ENCODE measurements around the gene TBC1D14. TPM values are rescaled to one million over a fixed set of nuclear protein-coding genes. Genes with fewer than 3 reads are reported as not detected.
"Not testable (repeated sequence)": the region's sequence is repeated elsewhere in the genome, so short reads cannot be mapped to it uniquely, and the experiment has no call there.

The TBC1D14 gene
- total RNA-seq, 3 donors from 2014 or later (not counting 1 experiment from before 2014, with no cell fraction given): 36.0 to 54.7 (median 53.2) TPM

DNA sequence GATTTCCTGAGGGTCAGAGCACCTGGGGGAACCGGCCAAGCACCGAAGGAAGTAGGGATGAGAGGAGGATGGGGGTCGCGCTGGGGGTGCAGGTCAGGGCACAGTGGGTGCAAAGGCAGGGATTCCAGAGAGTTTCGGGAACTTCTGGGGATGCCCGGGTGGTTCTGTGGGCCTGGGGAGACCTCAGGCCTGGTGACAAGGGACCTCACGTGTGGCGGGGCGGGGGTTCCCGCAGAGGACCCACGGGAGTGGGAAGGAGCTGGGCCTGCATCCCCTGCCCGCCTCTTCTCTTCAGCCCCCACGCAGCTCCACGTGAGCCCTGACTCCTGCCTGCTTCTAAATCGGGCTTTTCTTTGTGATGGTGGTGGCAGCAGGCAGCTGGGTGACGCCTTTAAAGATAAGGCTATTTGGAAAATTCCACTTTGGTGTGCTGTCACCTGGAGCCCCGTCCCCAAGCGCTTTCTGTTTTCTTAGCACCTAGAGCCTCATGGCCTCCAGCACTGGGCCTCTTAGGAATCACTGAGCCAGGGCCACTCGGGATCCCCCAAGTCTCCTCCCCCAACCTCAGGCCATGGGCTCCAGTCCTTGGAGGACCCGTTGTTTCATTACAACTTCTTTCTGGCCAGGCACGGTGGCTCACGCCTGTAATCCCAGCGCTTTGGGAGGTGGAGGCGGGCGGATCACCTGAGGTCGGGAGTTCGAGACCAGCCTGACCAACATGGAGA lies 7.1 kb upstream of the TBC1D14 start:
- H3K4me1 ChIP-seq (ENCODE audit: control insufficient read depth, insufficient read depth, low read length): peaks cover 37% of the 10 kb centered on the region
- no peaks in the 10 kb centered on the region for H3K9me3 Mint-ChIP-seq
- no peaks in the 10 kb centered on the region for H3K36me3 ChIP-seq (ENCODE audit: control insufficient read depth, insufficient read depth, low read length)
- no peaks in the 10 kb centered on the region for H3K27me3 Mint-ChIP-seq (ENCODE audit: low read depth in 2 of 2)
- no peak overlapping the region for H3K4me3 Mint-ChIP-seq
- no peak for TF ChIP-seq CTCF (IDR thresholded peaks at IDR 0.05)
- intact Hi-C loops (cut with micrococcal nuclease): no loop called here
- no peak overlapping the region for H3K27ac Mint-ChIP-seq
- ATAC-seq (no peak), DNase-seq (no peak)
- H3K4me1 Mint-ChIP-seq: peaks cover 22 to 36% of the 10 kb centered on the region in 2 donors
- no peaks in the 10 kb centered on the region for H3K27me3 ChIP-seq (ENCODE audit: control insufficient read depth, insufficient read depth, low read length)
- no peak overlapping the region for H3K4me3 ChIP-seq (ENCODE audit: low read length)
- H3K9me3 ChIP-seq (ENCODE audit: control insufficient read depth, insufficient read depth, low read length): no peaks in the 10 kb centered on the region
- WGBS (ENCODE audit: insufficient coverage): 89% methylated on average over 25 of the region's 27 CpGs
- no peak overlapping the region for H3K27ac ChIP-seq (ENCODE audit: low read length)
- H3K36me3 Mint-ChIP-seq: no peaks in the 10 kb centered on the region

GRCh38 chr4:6905516-6906445 lies 3.8 kb upstream of the TBC1D14 start:
- no peak for TF ChIP-seq CTCF (IDR thresholded peaks at IDR 0.05)
- ATAC-seq (no peak), DNase-seq (no peak)
- no peak overlapping the region for H3K4me3 ChIP-seq (ENCODE audit: low read length)
- no peak overlapping the region for H3K27ac Mint-ChIP-seq
- H3K36me3 ChIP-seq (ENCODE audit: control insufficient read depth, insufficient read depth, low read length): no peaks in the 10 kb centered on the region
- H3K9me3 ChIP-seq (ENCODE audit: control insufficient read depth, insufficient read depth, low read length): no peaks in the 10 kb centered on the region
- intact Hi-C loops (cut with micrococcal nuclease): loop anchor here (5.0 kb wide), 1 partner anchor 37 kb away; no protein-coding TSS in a partner anchor
- H3K27me3 Mint-ChIP-seq (ENCODE audit: low read depth in 2 of 2): no peaks in the 10 kb centered on the region
- H3K4me1 ChIP-seq (ENCODE audit: control insufficient read depth, insufficient read depth, low read length): peaks cover 26% of the 10 kb centered on the region
- H3K4me1 Mint-ChIP-seq: peaks cover 15 to 36% of the 10 kb centered on the region in 2 donors
- H3K27me3 ChIP-seq (ENCODE audit: control insufficient read depth, insufficient read depth, low read length): no peaks in the 10 kb centered on the region
- WGBS (ENCODE audit: insufficient coverage): 97% methylated on average over 13 of the region's 13 CpGs
- H3K36me3 Mint-ChIP-seq: no peaks in the 10 kb centered on the region
- no peak overlapping the region for H3K27ac ChIP-seq (ENCODE audit: low read length)
- H3K4me3 Mint-ChIP-seq: no peak overlapping the region
- no peaks in the 10 kb centered on the region for H3K9me3 Mint-ChIP-seq

DNA sequence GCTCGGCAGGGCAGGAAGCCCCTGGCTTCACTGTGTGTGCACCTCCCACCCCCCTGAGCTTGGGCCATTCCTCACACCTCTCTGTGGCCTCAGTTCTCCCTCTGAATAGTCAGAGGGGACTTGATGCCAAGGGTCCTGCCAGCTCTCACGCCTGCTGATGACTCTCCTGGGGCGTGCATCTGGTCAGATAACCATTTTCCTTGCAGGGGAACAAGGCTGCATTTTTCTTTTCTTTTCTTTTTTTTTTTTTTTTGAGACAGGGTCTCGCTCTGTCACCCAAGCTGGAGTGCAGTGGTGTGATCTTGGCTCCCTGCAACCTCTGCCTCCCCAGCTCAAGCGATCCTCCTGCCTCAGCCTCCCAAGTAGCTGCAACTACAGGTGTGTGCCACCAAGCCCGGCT lies 3.1 kb upstream of the TBC1D14 start:
- not testable (repeated sequence) for H3K4me3 ChIP-seq (ENCODE audit: low read length); H3K27me3 Mint-ChIP-seq (ENCODE audit: low read depth in 2 of 2); H3K4me3 Mint-ChIP-seq; ATAC-seq; H3K36me3 Mint-ChIP-seq; H3K36me3 ChIP-seq (ENCODE audit: control insufficient read depth, insufficient read depth, low read length); H3K27me3 ChIP-seq (ENCODE audit: control insufficient read depth, insufficient read depth, low read length); H3K9me3 ChIP-seq (ENCODE audit: control insufficient read depth, insufficient read depth, low read length); H3K9me3 Mint-ChIP-seq; DNase-seq; H3K27ac Mint-ChIP-seq; H3K27ac ChIP-seq (ENCODE audit: low read length)
- peaks cover 28% of the 10 kb centered on the region for H3K4me1 ChIP-seq (ENCODE audit: control insufficient read depth, insufficient read depth, low read length)
- peaks cover 22 to 36% of the 10 kb centered on the region in 2 donors for H3K4me1 Mint-ChIP-seq
- intact Hi-C loops (cut with micrococcal nuclease): loop anchor here (5.0 kb wide), 1 partner anchor 36 kb away; no protein-coding TSS in a partner anchor
- WGBS (ENCODE audit: insufficient coverage): 93% methylated on average over 6 of the region's 6 CpGs

DNA sequence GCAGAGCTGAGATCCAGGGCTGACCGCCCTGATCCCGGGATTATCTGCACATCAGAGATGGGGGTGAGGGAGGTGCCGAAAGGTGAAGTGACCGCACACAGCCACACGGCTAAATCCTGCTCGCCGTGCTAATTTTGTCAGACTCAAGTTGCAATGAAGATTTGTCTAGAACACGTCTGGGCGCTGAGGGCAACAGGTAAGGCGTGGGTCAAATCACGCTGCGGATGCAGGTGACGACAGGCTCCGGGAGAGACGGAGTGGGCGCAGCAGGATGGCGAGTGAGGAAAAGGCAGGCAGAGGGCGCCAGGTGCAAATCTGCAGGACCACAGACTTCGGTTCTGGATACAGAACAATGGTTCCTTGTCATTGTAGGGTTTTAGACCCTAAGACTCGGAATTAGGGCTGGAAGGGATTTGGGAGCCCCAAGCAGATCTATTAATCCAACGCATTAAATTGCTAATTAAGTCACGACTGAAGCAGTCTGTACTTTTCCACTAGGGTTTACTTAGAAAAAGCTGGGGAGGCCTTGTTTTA lies 1.9 kb upstream of the TBC1D14 start:
- Mint-ChIP-seq H3K27ac (peak overlapping the region in 1 of 2 donors; percentile 52), H3K27me3 (ENCODE audit: low read depth in 2 of 2) (no peaks in the 10 kb centered on the region), H3K9me3 (no peaks in the 10 kb centered on the region), H3K36me3 (no peaks in the 10 kb centered on the region), H3K4me3 (peak overlapping the region; percentile 94), H3K4me1 (peaks cover 29 to 38% of the 10 kb centered on the region in 2 donors)
- 34% methylated on average over 21 of the region's 22 CpGs for WGBS (ENCODE audit: insufficient coverage)
- intact Hi-C loops (cut with micrococcal nuclease): loop anchor here (5.0 kb wide), 1 partner anchor 35 kb away; no protein-coding TSS in a partner anchor
- no peak for TF ChIP-seq CTCF (IDR thresholded peaks at IDR 0.05)
- Histone ChIP-seq H3K9me3 (ENCODE audit: control insufficient read depth, insufficient read depth, low read length) (no peaks in the 10 kb centered on the region), H3K27me3 (ENCODE audit: control insufficient read depth, insufficient read depth, low read length) (no peaks in the 10 kb centered on the region), H3K4me3 (ENCODE audit: low read length) (no peak overlapping the region), H3K36me3 (ENCODE audit: control insufficient read depth, insufficient read depth, low read length) (no peaks in the 10 kb centered on the region), H3K4me1 (ENCODE audit: control insufficient read depth, insufficient read depth, low read length) (peaks cover 38% of the 10 kb centered on the region), H3K27ac (ENCODE audit: low read length) (no peak overlapping the region)
- DNase-seq: peak in 1 of 2 donors; percentile 51
- ATAC-seq: no peak

All from natural killer cell (primary cell).